Lung (tissue), 12 donors: ENCODE results near the gene CRISPLD2. TPM values are rescaled to one million over a fixed set of nuclear protein-coding genes. Genes with fewer than 3 reads are reported as not detected.

Experiments used
- ATAC-seq: fragments of 200-7000 bp; cut with Tn5 transposase; one replicate; pipeline ENCODE4 v1.9.1; 2020; ENCODE audit warnings: moderate number of reproducible peaks; ENCODE audit not compliant: insufficient read depth, low FRiP score
- DNase-seq, 3 donors: peaks; one replicate each; pipeline ENCODE4 v3.0.0-alpha.2; 2013 to 2017
- H3K27ac ChIP-seq, 2 donors: one replicate each; pipeline ENCODE4 v1.5.1; 2013; ENCODE audit warnings: mild to moderate bottlenecking in 2 of 2, moderate library complexity in 2 of 2, control low read depth in 1 of 2, inconsistent platforms in 1 of 2, low read depth in 1 of 2, low read length in 1 of 2
- H3K27me3 ChIP-seq, 3 donors: one replicate each; pipeline ENCODE4 v1.5.1; 2013; ENCODE audit warnings: low read length in 2 of 3; ENCODE audit not compliant: control insufficient read depth in 3 of 3, insufficient read depth in 3 of 3
- H3K36me3 ChIP-seq, 4 donors: one replicate each; pipeline ENCODE4 v1.5.1; 2013; ENCODE audit warnings: low read length in 4 of 4, mild to moderate bottlenecking in 1 of 4, moderate library complexity in 1 of 4; ENCODE audit not compliant: control insufficient read depth in 4 of 4, insufficient read depth in 4 of 4
- H3K4me1 ChIP-seq, 5 donors: one replicate each; pipeline ENCODE4 v1.5.1; 2013; ENCODE audit warnings: low read length in 5 of 5, mild to moderate bottlenecking in 2 of 5, moderate library complexity in 1 of 5; ENCODE audit not compliant: control insufficient read depth in 5 of 5, insufficient read depth in 5 of 5
- H3K4me3 ChIP-seq: one replicate; pipeline ENCODE4 v1.5.1; 2013; ENCODE audit warnings: mild to moderate bottlenecking, control low read depth, moderate library complexity
- H3K9ac ChIP-seq, 2 donors: one replicate each; pipeline ENCODE4 v1.5.1; 2013; ENCODE audit warnings: low read length in 2 of 2, control low read depth in 1 of 2; ENCODE audit not compliant: insufficient read depth in 1 of 2
- H3K9me3 ChIP-seq, 4 donors: one replicate each; pipeline ENCODE4 v1.5.1; 2013; ENCODE audit warnings: low read length in 3 of 4, mild to moderate bottlenecking in 1 of 4, moderate library complexity in 1 of 4; ENCODE audit not compliant: control insufficient read depth in 4 of 4, insufficient read depth in 3 of 4
- WGBS, 2 donors: extraction: QIAGEN DNeasy Blood & Tissue Kit; methylation state at CpG; one replicate each; pipeline ENCODE4 v1.1.7; 2013; 5-methylcytosine and 5-hydroxymethylcytosine counted together
- polyA plus RNA-seq, 2 donors: library from polyadenylated mRNA; stranded (reverse); fragments of 200-250 nt; gene quantifications; one replicate each; pipeline ENCODE4 v1.2.1, GENCODE V29; 2013
- total RNA-seq, 2 donors: library from RNA; depleted of rRNA in 1 of 2; stranded (reverse); fragments of >200 nt in 1 of 2; gene quantifications; one replicate each; pipeline ENCODE4 v1.2.1, GENCODE V29; 2014 to 2021
- TF ChIP-seq, protein P1 (sequence below): IDR thresholded peaks from 2 replicates; pipeline ENCODE4 v1.5.1; 2012; ENCODE audit warnings: mild to moderate bottlenecking; ENCODE audit errors: control extremely low read depth, extremely low read depth
- donor health status: control.
- donor health status: control.
- donor health status: Bipolar disorder and iron deficiency.
- donor health status: healthy.
- donor health status: DM: yes; HTN: yes; CAD: no.

The CRISPLD2 gene
- total and polyA plus RNA-seq, 4 donors: 30.3 to 136 (median 42.5) TPM

DNA sequence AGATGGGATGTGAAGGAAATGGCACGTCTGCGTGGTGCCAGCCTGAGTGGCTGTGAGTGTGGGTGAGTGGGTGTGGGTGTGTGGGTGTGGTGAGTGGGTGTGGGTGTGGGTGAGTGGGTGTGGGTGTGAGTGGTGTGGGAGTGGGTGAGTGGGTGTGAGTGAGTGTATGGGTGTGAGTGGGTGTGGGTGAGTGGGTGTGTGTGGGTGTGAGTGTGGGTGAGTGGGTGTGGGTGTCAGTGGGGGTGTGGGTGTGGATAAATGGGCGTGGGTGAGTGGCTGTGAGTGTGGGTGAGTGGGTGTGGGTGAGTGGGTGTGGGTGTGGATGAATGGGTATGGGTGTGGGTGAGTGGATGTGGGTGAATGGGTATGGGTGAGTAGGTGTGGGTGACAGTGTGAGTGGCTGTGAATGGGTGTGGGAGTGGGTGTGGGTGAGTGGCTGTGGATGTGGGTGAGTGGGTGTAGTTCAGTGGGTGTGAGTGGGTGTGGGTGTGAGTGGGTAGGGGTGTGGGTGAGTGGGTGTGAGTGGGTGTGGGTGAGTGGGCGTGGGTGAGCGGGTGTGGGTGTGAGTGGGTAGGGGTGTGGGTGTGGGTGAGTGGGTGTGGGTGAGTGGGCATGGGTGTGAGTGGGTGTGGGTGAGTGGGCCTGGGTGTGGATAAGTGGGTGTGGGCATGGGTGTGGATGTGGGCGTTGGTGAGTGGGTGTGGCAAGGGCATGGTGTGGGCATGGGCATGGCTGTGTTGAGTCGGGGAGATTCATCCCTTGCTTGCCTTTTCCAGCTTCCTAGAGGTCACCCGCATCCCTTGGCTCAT lies 110.7 kb downstream of the CRISPLD2 start:
- no peaks in the 10 kb centered on the region for H3K36me3 ChIP-seq
- H3K9ac ChIP-seq: no peak overlapping the region
- WGBS, 2 donors: 78 to 85% methylated on average over 8 of the region's 8 CpGs
- ATAC-seq: no peak
- H3K4me1 ChIP-seq: peaks cover 0 to 35% (median 5%) of the 10 kb centered on the region in 5 donors
- DNase-seq: no peak
- no peaks in the 10 kb centered on the region for H3K9me3 ChIP-seq
- no peaks in the 10 kb centered on the region for H3K27me3 ChIP-seq
- TF ChIP-seq, protein P1, sequence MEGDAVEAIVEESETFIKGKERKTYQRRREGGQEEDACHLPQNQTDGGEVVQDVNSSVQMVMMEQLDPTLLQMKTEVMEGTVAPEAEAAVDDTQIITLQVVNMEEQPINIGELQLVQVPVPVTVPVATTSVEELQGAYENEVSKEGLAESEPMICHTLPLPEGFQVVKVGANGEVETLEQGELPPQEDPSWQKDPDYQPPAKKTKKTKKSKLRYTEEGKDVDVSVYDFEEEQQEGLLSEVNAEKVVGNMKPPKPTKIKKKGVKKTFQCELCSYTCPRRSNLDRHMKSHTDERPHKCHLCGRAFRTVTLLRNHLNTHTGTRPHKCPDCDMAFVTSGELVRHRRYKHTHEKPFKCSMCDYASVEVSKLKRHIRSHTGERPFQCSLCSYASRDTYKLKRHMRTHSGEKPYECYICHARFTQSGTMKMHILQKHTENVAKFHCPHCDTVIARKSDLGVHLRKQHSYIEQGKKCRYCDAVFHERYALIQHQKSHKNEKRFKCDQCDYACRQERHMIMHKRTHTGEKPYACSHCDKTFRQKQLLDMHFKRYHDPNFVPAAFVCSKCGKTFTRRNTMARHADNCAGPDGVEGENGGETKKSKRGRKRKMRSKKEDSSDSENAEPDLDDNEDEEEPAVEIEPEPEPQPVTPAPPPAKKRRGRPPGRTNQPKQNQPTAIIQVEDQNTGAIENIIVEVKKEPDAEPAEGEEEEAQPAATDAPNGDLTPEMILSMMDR: no peak
- no peak overlapping the region for H3K4me3 ChIP-seq
- no peak overlapping the region for H3K27ac ChIP-seq

DNA sequence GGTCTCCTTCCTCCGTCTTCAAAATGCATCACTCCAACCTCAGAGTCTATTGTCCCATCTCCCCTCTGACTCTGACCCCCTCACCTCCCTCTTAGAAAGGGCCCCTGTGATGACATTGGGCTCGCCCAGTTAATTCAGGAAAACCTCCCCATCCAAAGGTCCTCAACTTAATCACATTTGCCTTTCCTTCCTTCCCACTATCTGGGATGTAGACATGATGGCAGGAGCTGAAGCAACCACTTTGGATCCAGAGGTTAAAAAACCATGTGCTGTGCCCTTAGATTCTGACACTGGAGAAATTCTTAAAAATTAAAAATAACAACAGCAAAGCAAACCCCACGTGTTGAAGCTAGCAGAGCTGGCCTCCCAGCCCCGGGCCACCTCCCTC lies 111.3 kb downstream of the CRISPLD2 start:
- TF ChIP-seq, protein P1: no peak
- Histone ChIP-seq H3K9ac (no peak overlapping the region), H3K4me1 (peaks cover 0 to 35% (median 5%) of the 10 kb centered on the region in 5 donors), H3K4me3 (no peak overlapping the region), H3K27me3 (no peaks in the 10 kb centered on the region), H3K9me3 (no peaks in the 10 kb centered on the region), H3K36me3 (no peaks in the 10 kb centered on the region), H3K27ac (no peak overlapping the region)
- 78 to 94% methylated on average over 4 of the region's 4 CpGs for WGBS, 2 donors
- no peak for DNase-seq
- ATAC-seq: no peak

DNA sequence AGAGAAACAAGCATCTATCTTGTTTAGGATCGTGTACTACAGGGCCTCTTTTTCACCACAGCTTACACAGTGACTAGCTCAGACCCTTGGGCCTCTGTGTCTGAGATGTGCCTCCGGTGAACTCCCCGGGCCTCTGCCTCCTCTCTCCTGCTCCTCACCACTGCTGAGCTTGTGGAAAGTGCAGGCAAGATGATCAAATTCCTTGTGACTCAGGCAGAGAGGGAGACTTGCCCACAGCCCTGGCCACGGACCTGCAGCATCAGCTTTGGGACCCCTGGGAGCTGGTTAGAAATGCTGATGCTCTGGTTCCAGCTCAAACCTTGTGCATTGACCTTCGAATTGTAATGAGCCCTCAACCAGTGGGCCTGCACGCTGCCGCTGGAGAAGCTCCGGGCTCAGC lies 111.7 kb downstream of the CRISPLD2 start:
- DNase-seq (no peak), ATAC-seq (no peak)
- Histone ChIP-seq H3K36me3 (no peaks in the 10 kb centered on the region), H3K27me3 (no peaks in the 10 kb centered on the region), H3K9ac (no peak overlapping the region), H3K27ac (no peak overlapping the region), H3K4me3 (no peak overlapping the region), H3K9me3 (no peaks in the 10 kb centered on the region), H3K4me1 (peaks cover 0 to 35% (median 5%) of the 10 kb centered on the region in 5 donors)
- 87 to 95% methylated on average over 8 of the region's 8 CpGs for WGBS, 2 donors
- TF ChIP-seq, protein P1: no peak

DNA sequence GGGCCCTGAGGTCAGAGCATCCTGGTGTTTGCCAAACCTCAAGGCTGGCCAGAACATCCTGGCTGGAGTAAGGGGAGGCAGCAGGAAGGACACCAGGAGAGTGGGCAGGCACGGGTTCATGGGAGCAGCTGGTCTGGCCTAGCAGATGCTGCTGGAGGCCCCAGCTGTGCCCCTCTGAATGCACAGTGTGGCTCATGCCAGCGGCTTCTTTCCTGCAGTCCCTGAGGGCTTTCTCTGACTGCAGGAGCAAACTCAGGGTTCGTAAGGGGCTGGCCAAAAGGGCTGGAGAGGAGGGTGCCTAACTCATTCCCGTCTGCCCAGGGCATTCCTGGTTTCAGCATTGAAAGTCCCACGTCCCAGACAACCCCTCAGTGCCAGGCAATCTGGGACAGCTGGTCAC lies 112.9 kb downstream of the CRISPLD2 start:
- WGBS, 2 donors: 85 to 93% methylated on average over 5 of the region's 5 CpGs
- Histone ChIP-seq H3K27ac (no peak overlapping the region), H3K4me1 (peaks cover 0 to 33% (median 5%) of the 10 kb centered on the region in 5 donors), H3K36me3 (no peaks in the 10 kb centered on the region), H3K27me3 (no peaks in the 10 kb centered on the region), H3K9me3 (no peaks in the 10 kb centered on the region), H3K4me3 (no peak overlapping the region), H3K9ac (no peak overlapping the region)
- ATAC-seq (no peak), DNase-seq (no peak)
- TF ChIP-seq, protein P1: no peak
